Liver (tissue), 3 donors: Measurements from ENCODE around the gene CELF1.

Experiments
- ATF3 ChIP-seq: IDR thresholded peaks from 2 replicates; pipeline ENCODE4 v1.6.1; 2016; ENCODE audit warnings: antibody characterized with exemption
- CTCF ChIP-seq: fragments of 150-350 bp; IDR thresholded peaks from 2 replicates; pipeline ENCODE4 v1.5.1; 2017; ENCODE audit warnings: improper control_type of control experiment, low read depth, low read length; ENCODE audit not compliant: missing input control
- EGR1 ChIP-seq, 2 donors: IDR thresholded peaks; 2 replicates each; pipeline ENCODE4 v1.6.1; 2016 to 2018; ENCODE audit warnings: antibody characterized with exemption in 2 of 2, low read depth in 2 of 2
- GABPA ChIP-seq, 2 donors: IDR thresholded peaks in 1 of 2; conservative IDR thresholded peaks in 1 of 2; 2 replicates each; pipeline ENCODE4 v1.6.1; 2016; ENCODE audit warnings: antibody characterized with exemption in 2 of 2, mild to moderate bottlenecking in 1 of 2, moderate library complexity in 1 of 2
- RAD21 ChIP-seq, 2 donors: IDR thresholded peaks; 2 replicates each; pipeline ENCODE4 v1.6.1; 2016; ENCODE audit warnings: antibody characterized with exemption in 2 of 2, mild to moderate bottlenecking in 2 of 2
- TAF1 ChIP-seq: conservative IDR thresholded peaks from 2 replicates; pipeline ENCODE4 v1.6.1; 2016; ENCODE audit warnings: antibody characterized with exemption, mild to moderate bottlenecking
- donor health status: healthy.
- donor health status: healthy.

GRCh38 chr11:47586098-47586855, 33.3 kb upstream of the CELF1 start, which contains the start of gene FAM180B:
- TF ChIP-seq CTCF (no peak), RAD21 (IDR thresholded peaks at IDR 0.05) (no peak), EGR1 (IDR thresholded peaks at IDR 0.05; ENCODE audit: low read depth in 2 of 2) (no peak), GABPA (IDR thresholded peaks at IDR 0.05 in 1 of 2, conservative IDR thresholded peaks at IDR 0.05 in 1 of 2) (no peak), ATF3 (no peak), TAF1 (no peak)
